HepG2 (cell line): Measurements from ENCODE around the gene GRK4. TPM values are rescaled to one million over a fixed set of nuclear protein-coding genes. Genes with fewer than 3 reads are reported as not detected.

Source experiments
- ATAC-seq: fragments of 200-7000 bp; cut with Tn5 transposase; 3 replicates; pipeline ENCODE4 v1.9.1; 2020; ENCODE audit warnings: mild to moderate bottlenecking, moderate library complexity
- BruUV-seq: library from RNA; stranded (reverse); fragments of 400-500 nt; replicated peaks from 2 replicates; lab custom pipeline; 2021; lab: Mats Ljungman, UMichigan
- CTCF ChIA-PET: fragments of 300-600 bp; formaldehyde crosslinking; extraction: SDS; loops from one replicate; lab custom pipeline; 2021; ENCODE audit warnings: low total read pairs, inconsistent platforms, low intra/inter-chr PET ratio; lab: Yijun Ruan, JAX
- POLR2A ChIA-PET: fragments of 350-600 bp; sonication (Branson Sonifier 250); formaldehyde crosslinking; loops from one replicate; lab custom pipeline; 2020; ENCODE audit warnings: antibody characterized with exemption, inconsistent platforms; lab: Yijun Ruan, JAX
- DNase-seq: peaks from one replicate; pipeline ENCODE4 v3.0.0-alpha.2; 2015; ENCODE audit warnings: low spot score
- FAIRE-seq: peaks from 3 replicates; lab custom pipeline; 2011; peaks lifted over from hg19 to GRCh38; lab: Jason Lieb, UNC
- H2AFZ ChIP-seq: one replicate; pipeline ENCODE4 v1.6.1; 2011; ENCODE audit warnings: low read length, inconsistent platforms
- H3K27ac ChIP-seq: fragments of 300-600 bp; 3 replicates; pipeline ENCODE4 v1.8.0; 2011; ENCODE audit warnings: mixed run types, mild to moderate bottlenecking, mixed read lengths, low read length, inconsistent platforms; ENCODE audit not compliant: insufficient read depth; ENCODE audit errors: extremely low read length
- H3K27me3 ChIP-seq, 2 experiments: fragments of 200-600 bp in 1 of 2; 2 replicates in 1 of 2; 3 replicates in 1 of 2; pipeline versions ENCODE4 v1.6.0 to v1.8.0; 2011; ENCODE audit warnings: low read length in 2 of 2, mild to moderate bottlenecking in 2 of 2, moderate library complexity in 2 of 2, inconsistent platforms in 1 of 2; ENCODE audit not compliant: insufficient read depth in 2 of 2, control insufficient read depth in 1 of 2
- H3K36me3 ChIP-seq, 2 experiments: fragments of 200-600 bp in 1 of 2; replicated peaks in 1 of 2; 2 replicates in 1 of 2; 3 replicates in 1 of 2; pipeline versions ENCODE4 v1.5.1 to v1.8.0; 2011; ENCODE audit warnings: low read length in 2 of 2, inconsistent platforms in 1 of 2; ENCODE audit not compliant: insufficient read depth in 2 of 2, control insufficient read depth in 1 of 2
- H3K4me1 ChIP-seq: 2 replicates; pipeline ENCODE4 v1.5.1; 2012; ENCODE audit warnings: low read length, inconsistent platforms; ENCODE audit not compliant: insufficient read depth
- H3K4me2 ChIP-seq: 2 replicates; pipeline ENCODE4 v1.6.0; 2011; ENCODE audit warnings: low read depth, low read length, inconsistent platforms
- H3K4me3 ChIP-seq, 3 experiments: fragments of 200-600 bp in 1 of 3; sonication (generic), shearing (Covaris generic) in 1 of 3; replicated peaks in 1 of 3; 2 replicates each; pipeline ENCODE4 v1.5.1; 2011 to 2016; ENCODE audit warnings: low read length in 3 of 3, inconsistent platforms in 2 of 3, low read depth in 2 of 3, mild to moderate bottlenecking in 2 of 3, control low read depth in 1 of 3, mixed read lengths in 1 of 3; ENCODE audit not compliant: insufficient read depth in 1 of 3
- H3K79me2 ChIP-seq: one replicate; pipeline ENCODE4 v1.6.1; 2011; ENCODE audit warnings: low read length, inconsistent platforms; ENCODE audit not compliant: insufficient read depth
- H3K9ac ChIP-seq: 2 replicates; pipeline ENCODE4 v1.6.0; 2011; ENCODE audit warnings: mild to moderate bottlenecking, low read depth, low read length, inconsistent platforms; ENCODE audit not compliant: insufficient read depth
- H3K9me3 ChIP-seq: 2 replicates; pipeline ENCODE4 v1.5.1; 2012; ENCODE audit warnings: mild to moderate bottlenecking, low read length
- H4K20me1 ChIP-seq: 2 replicates; pipeline ENCODE4 v1.6.0; 2011; ENCODE audit warnings: inconsistent platforms, mild to moderate bottlenecking, low read length, moderate library complexity; ENCODE audit not compliant: insufficient read depth
- ERF ChIP-seq: IDR thresholded peaks from 2 replicates; pipeline ENCODE4 v1.6.1; 2018; ENCODE audit warnings: missing biosample characterization, missing genetic modification reagents
- NKX3-1 ChIP-seq: sonication (generic); formaldehyde crosslinking; IDR thresholded peaks from 2 replicates; pipeline ENCODE4 v1.5.0; 2020; ENCODE audit warnings: missing genetic modification reagents
- RFX1 ChIP-seq: fragments of 450-650 bp; IDR thresholded peaks from 2 replicates; pipeline ENCODE4 v1.6.1; 2017
- SNAPC2 ChIP-seq: sonication (generic); formaldehyde crosslinking; IDR thresholded peaks from 2 replicates; pipeline ENCODE4 v1.8.1; 2022; ENCODE audit warnings: mild to moderate bottlenecking, missing genetic modification reagents
- XBP1 ChIP-seq: sonication (generic); formaldehyde crosslinking; IDR thresholded peaks from 2 replicates; pipeline ENCODE4 v1.5.0; 2020; ENCODE audit warnings: missing genetic modification reagents
- ZNF264 ChIP-seq: sonication (generic); formaldehyde crosslinking; IDR thresholded peaks from 2 replicates; pipeline ENCODE4 v1.4.0; 2020; ENCODE audit warnings: missing genetic modification reagents
- WGBS: methylation state at CpG from one replicate; pipeline ENCODE4 v1.1.6; 2017; ENCODE audit warnings: low lambda C conversion rate; 5-methylcytosine and 5-hydroxymethylcytosine counted together
- in situ Hi-C: cut with HindIII; loops from 2 replicates; pipeline ENCODE4 v1.10.0; 2017; ENCODE audit warnings: low pct_unique_long_range_greater_than_20kb; ENCODE audit not compliant: extremely low pct_ligation_motif_present
- intact Hi-C: fragments of 100-400 bp; cut with micrococcal nuclease; formaldehyde crosslinking; loops from one replicate; pipeline ENCODE4 v1.10.0; 2022; ENCODE audit not compliant: unreplicated experiment
- polyA plus RNA-seq, 8 experiments: library from polyadenylated mRNA; depleted of rRNA in 3 of 8; stranded (reverse) in 7 of 8; unstranded in 1 of 8; fragments of >200 nt; fragmentation: Illumina TruSeq in 4 of 8; extraction: Trizol in 4 of 8; gene quantifications; 2 replicates each; pipeline versions ENCODE4 v1.2.1 to v1.2.3, GENCODE V29; 2011 to 2016; ENCODE audit warnings: low read depth in 4 of 8, missing spikeins in 1 of 8, mixed read lengths in 1 of 8; ENCODE audit not compliant: insufficient read depth in 1 of 8
- total RNA-seq, 5 experiments: library from RNA; depleted of rRNA; stranded (reverse); fragments of >200 nt; fragmentation: Illumina TruSeq; extraction: Trizol; gene quantifications; 2 replicates each; pipeline ENCODE4 v1.2.3, GENCODE V29; 2016; ENCODE audit warnings: low read depth in 1 of 5
- TF ChIP-seq, protein P1 (sequence below): sonication (generic); formaldehyde crosslinking; IDR thresholded peaks from 2 replicates; pipeline ENCODE4 v1.8.0; 2022; ENCODE audit warnings: mild to moderate bottlenecking, missing genetic modification reagents, moderate library complexity

The GRK4 gene
- total and polyA plus RNA-seq, 2 of the 13 experiments (the other 11 are each of a cell fraction or from before 2014, with no cell fraction given): 1.8 to 2.0 TPM

DNA sequence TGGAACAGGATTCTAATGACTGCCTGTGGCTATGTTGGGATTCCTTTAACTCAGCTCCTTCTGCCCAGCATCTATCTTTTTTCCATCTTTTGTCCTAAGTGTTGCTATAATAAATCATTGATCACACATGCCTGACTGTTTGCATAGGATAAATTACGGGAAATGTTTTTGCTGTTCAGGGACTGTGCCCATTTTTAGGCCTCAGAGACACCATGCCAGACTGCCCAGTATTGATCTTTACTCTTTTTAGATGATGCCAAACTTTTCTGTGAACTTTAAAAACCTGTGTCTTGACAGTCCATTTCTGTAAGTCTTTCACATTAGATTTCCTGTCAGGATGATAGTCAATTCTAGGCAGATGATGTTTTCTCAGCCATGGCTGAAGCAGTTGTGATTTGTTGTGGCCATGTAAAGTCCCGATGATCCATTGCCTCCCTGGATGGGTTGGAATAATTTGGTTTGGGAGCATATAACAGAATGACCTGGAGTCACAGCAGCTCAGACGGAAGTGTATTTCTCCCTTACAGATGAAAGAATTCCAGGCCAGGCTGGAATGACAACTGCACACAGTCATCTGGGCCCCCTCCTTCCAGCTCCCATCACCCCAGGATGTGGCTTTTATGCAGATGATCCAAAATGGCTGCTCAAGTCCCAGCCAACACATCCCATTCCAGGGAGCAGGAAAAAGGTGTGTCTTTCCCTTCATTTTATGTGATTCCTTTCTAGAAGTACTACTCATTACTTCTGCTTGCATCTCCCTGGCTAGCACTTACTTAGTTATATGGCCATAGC lies 107.5 kb downstream of the GRK4 start:
- 34% methylated on average over 3 of the region's 3 CpGs for WGBS
- TF ChIP-seq ERF (no peak), XBP1 (no peak), ZNF264 (CRISPR knock-in tag) (no peak), RFX1 (no peak)
- TF ChIP-seq, protein P1, sequence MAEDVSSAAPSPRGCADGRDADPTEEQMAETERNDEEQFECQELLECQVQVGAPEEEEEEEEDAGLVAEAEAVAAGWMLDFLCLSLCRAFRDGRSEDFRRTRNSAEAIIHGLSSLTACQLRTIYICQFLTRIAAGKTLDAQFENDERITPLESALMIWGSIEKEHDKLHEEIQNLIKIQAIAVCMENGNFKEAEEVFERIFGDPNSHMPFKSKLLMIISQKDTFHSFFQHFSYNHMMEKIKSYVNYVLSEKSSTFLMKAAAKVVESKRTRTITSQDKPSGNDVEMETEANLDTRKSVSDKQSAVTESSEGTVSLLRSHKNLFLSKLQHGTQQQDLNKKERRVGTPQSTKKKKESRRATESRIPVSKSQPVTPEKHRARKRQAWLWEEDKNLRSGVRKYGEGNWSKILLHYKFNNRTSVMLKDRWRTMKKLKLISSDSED: no peak
- TF ChIP-seq, all 625 proteins: peak for 0
- H3K4me3 ChIP-seq: no peak overlapping the region
- no peak overlapping the region for H2AFZ ChIP-seq
- H3K79me2 ChIP-seq: peaks cover 8% of the 10 kb centered on the region
- BruUV-seq: no TSS peak
- H3K4me1 ChIP-seq: peaks cover 29% of the 10 kb centered on the region
- H3K27me3 ChIP-seq: peaks cover 0 to 2% of the 10 kb centered on the region in 2 experiments; a peak in 1 of 5 replicates
- no peaks in the 10 kb centered on the region for H3K9me3 ChIP-seq
- H3K36me3 ChIP-seq: no peaks in the 10 kb centered on the region
- in situ Hi-C loops: no loop called here
- intact Hi-C loops: no loop called here
- ChIA-PET POLR2A (interaction anchor here (1.2 kb wide), 1 partner anchor 107 kb away, joined by 3 read pairs; the partner anchor contains the start of genes GRK4 and NOP14), CTCF (no interaction called here)
- H3K9ac ChIP-seq: no peak overlapping the region
- DNase-seq: no peak
- no peak overlapping the region for H3K4me2 ChIP-seq
- H4K20me1 ChIP-seq: peaks cover 3% of the 10 kb centered on the region; the same call in 1 of the 2 replicates
- H3K27ac ChIP-seq: no peak overlapping the region
- ATAC-seq: no peak
- no peak for FAIRE-seq

DNA sequence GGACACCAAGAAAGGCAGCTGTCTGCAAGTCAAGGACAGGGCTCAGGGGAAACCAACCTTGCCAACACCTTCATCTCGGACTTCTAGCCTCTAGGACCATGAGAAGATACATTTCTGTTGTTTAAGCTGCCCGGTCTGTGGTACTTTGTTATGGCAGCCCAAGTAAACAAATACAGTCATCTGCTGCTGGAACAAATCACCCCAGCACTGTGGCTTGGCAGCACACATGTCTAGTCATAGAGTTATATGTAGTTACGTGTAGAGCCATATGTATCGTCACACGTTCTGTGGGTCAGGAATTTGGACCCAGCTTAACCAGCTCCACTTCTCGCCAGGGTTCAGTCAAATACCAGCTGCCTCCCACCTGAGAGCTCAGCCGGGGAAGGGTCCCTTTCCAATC lies 108.4 kb downstream of the GRK4 start:
- TF ChIP-seq SNAPC2 (CRISPR knock-in tag): no peak
- TF ChIP-seq NKX3-1: no peak
- in situ Hi-C loops: no loop called here
- Histone ChIP-seq H3K27ac (no peak overlapping the region), H3K9ac (no peak overlapping the region), H3K9me3 (no peaks in the 10 kb centered on the region), H3K4me1 (peaks cover 38% of the 10 kb centered on the region), H3K36me3 (no peaks in the 10 kb centered on the region), H3K79me2 (peaks cover 17% of the 10 kb centered on the region), H4K20me1 (peaks cover 10% of the 10 kb centered on the region), H2AFZ (no peak overlapping the region), H3K4me2 (no peak overlapping the region), H3K4me3 (no peak overlapping the region), H3K27me3 (peaks cover 0 to 2% of the 10 kb centered on the region in 2 experiments; a peak in 1 of 5 replicates)
- FAIRE-seq (no peak), DNase-seq (no peak), ATAC-seq (no peak)
- intact Hi-C loops: no loop called here
- ChIA-PET POLR2A (interaction anchor here (1.2 kb wide), 1 partner anchor 108 kb away, joined by 3 read pairs; the partner anchor contains the start of genes GRK4 and NOP14), CTCF (no interaction called here)
- WGBS: 29% methylated on average over 1 of the region's 7 CpGs
- no TSS peak for BruUV-seq
